ENCODE results near the gene SLC2A8.

GRCh38 chr9:127358770-127359169, 38.2 kb upstream of the SLC2A8 start:
- TF ChIP-seq POLR2A (IDR thresholded peaks at IDR 0.05) (no peak), CTCF (IDR thresholded peaks at IDR 0.05 in 4 of 5, conservative IDR thresholded peaks at IDR 0.05 in 1 of 5) (no peak)
